Activated T-helper 1 cell treated with Interleukin-2 at 50 U/mL for 16 hours (primary cell): ENCODE measurements around the gene OPCML.

Experiments
- DNase-seq: peaks from one replicate; pipeline ENCODE4 v3.0.0-alpha.2; 2020; ENCODE audit warnings: low read depth

Gene OPCML

DNA sequence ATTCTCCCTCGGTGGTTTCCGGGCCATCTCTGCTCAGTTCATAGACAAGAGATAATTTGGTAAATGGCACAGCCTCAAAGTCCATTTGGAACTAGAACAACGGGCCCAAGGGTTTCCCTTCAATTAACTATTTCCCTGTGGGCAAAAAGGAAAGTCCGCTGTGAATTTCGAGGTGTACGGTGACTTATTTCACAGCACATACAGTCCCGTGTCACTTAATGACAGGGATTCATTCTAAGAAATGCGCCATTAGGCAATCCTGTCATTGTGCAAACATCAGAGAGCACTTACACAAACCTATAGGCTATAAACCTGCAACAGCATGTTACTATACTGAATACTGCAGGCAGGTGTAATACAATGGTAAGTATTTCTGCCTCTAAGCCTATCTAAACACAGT, 551.6 kb downstream of the OPCML start:
- DNase-seq, result no peak

DNA sequence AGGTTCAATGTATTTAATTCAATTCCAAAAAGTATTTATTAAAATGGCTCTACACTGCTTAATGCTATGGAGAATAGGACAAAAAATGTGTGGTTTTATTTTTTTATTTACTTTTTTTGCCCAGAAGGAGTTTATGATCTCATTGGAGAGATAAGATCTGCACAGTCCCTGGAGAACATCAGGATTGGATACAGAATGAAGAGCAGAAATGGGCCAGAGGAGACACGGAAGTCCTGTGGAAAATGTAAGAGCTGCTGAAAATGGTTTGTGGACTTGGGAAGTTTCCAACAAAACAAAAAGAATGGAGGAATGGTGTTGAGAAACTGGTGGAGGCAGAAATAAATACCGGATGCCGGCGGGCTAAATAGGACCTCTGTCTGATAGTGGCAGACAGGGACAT, 554.6 kb downstream of the OPCML start:
- no peak for DNase-seq

DNA sequence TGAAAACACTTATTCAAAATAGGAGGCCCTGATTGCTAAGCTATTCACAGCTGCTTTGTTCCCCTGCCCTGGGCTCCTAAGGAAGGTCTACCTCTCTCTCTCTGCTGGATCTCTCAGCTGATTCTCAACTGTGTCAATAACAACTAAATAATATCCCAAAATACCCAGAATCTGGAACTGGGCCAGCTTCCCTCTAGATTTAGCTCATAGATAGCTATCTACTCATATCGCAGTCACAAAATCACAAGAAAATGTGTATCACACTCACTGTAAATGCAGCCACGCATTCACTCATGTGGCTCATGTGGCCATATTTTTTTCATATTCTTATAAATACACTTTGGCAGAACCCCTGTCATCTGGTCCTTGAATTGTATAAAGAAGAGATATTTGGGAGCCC, 555.1 kb downstream of the OPCML start:
- no peak for DNase-seq

DNA sequence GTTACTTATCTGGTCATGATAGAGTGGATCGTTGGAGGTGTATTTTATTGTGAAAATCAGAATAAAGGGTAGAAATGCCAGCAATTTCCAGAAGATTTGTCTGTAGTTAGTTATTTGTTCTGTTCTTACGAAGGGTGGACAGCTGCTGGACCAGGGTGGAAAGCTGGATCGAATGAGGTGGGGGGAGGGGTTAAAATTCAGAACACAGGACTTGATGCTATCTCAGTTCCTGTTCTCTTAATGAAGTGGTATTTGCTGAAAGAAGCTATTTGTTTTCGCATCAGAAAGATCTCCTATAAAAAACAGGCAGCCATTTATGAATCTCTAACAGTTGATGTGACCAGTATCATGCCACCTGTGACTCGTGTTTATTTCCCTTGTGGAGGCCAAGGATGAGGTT, 556.2 kb downstream of the OPCML start:
- no peak for DNase-seq

DNA sequence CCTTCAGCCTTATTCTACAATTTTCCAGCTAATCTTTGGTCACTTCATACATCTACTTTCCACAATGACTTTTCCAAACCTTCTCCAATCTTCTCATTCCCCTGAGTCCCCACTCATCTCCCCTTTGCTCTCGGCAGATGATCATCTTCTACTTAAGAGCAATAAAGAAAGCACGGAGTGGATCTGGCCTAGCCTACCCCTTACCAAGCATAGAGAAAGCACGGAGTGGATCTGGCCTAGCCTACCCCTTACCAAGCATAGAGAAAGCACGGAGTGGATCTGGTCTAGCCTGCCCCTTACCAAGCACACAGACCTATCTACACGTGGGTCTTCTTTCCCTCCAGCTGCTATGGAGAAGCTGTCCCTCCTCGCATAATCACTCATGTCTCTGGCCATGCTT, 558.6 kb downstream of the OPCML start:
- no peak for DNase-seq

DNA sequence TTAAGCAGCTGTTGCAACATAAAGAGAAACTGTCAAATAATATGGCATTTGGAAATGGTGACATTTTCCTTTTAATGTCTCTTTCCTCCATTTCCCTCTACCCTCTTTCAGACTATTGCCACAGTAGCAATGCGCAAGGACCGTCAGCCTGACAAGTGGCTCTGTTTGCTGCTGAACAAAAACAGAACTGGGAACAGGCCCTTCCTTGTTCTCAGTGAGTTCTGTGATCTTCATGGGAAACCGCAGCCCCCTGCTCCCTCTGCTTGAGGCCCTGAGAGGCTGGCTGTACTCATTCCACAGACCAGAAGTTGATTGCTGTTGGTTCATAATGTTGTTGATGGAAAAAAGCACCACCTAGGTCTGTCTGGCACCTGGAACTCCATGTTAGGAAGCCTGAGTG, 559.7 kb downstream of the OPCML start:
- no peak for DNase-seq

DNA sequence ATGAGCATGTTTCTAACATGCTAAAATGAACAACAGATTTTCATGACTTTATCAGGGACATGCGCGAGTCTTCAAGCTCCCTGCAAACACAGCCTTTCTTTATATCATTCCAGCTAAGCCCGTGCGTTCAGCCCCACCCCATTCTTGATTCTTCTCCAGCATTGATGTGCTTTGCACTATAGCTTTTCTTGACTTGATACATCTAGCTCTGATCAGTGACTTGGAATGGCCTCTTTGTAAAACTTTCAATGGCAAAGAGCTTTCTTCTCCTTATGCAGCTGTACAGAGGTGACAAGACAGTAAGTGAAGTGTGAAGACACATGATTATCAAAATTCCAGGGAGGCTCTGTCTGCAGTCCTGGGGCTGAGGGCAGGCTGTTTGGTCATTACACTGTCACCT, 561.0 kb downstream of the OPCML start:
- no peak for DNase-seq

DNA sequence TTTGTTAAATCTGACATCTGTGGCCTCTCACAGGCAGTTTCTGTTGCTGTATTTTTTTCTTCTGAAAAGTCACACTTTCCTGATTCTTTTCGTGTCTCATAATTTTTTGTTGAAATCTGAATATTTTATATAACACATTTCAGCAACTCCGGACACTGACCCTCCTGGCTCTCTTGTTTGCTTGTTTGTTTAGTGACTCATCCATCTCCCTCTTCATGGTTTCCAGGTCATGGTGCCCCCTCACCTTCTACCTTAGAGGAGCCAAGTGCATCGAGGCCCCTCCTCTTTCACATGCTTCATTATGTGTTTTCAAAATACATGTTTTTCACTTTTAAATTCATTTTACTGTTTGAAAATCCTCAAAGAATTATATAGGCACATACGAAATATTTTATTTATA, 562.4 kb downstream of the OPCML start:
- no peak for DNase-seq

DNA sequence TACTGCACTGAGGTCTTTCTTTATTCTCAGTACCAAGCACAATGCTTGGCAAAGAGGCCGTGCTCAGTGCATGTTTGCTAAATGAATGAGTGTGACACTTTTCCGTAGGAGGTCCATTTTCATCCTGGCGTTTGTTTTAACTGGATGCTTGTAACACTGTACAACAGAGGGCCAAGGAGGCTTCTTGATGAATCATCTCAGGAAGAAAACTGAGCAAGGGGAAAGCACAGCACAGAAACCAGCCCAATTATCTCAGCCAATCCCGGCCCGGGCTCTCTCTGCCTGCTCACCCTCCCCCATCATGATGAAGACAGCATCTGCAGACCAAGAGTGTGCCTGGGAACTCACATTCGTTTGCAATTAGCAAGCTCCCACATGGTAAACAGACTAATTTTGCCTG, 570.3 kb downstream of the OPCML start:
- no peak for DNase-seq

DNA sequence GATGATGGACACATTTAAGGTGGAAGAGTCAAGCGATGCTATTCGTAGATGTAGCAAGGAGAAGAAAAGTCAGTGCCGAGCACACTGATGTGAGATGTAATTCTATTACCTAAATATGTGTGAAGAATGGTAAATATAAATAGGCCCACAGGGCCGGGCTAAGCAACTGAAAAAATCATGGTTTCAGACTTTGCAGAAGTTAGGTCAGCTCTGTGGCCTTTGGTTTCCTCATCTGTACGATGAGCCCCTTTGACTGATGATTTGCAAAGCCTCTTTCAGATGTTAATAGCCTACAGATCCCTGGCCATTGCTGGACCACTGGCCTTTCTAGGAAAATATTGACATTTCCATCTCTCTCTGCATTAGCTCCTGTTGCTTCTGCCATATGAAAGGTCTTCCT, 570.8 kb downstream of the OPCML start:
- no peak for DNase-seq

DNA sequence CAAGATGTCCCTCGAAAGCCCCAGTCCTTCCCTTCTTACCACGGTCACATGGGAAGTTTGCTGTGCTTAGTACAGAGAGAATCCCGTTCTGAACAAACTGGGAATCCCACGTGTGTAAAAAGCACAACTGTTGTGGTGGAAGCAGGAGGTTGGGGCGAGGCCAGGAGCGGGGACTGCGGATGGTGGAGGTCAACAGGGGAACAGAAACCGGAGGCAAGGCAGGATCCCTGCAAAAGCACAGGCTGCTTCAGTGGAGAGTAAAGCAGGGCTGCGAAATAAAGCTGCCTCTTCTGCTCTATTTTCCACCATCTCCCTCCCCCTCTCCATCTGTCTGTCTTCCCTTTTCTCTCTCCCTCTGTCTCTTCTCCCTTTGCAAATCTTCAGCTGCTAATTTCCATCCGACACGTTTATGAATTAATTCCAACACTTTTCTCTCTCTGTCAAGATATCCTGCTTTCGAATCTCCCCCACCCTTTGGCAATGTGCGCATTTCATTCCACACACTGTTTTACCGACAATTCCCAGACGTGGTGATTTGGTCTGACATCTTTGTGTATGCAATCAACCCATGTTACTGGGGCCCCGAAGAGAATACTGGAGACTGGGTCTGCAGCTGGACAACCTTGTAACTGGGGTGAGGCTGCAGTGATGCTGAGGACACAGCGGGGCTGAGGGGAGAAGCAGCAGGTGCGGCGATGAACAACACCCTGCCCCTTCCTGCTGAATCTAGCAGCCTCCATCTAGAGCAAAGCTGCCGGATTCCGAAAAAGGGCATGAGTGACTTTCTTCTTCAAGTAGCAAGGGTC, 571.8 kb downstream of the OPCML start:
- no peak for DNase-seq

DNA sequence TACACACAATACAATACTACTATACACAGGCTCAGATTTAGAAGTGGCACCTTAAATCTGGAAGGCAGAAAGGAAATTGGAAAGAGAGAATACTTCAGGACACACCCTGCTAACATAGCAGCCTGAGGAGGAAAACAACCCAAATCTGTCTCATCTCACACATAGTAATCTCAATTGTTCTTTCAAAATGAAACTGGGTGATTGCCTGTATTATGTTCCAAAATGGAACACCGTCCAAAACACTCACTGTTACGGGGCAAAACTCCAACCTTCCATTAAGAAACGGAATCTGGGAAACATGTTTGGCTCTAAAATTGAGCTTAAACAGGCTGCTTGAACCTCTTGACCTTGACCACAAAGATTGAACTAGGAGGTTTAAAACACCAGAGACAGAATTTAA, 572.6 kb downstream of the OPCML start:
- no peak for DNase-seq

DNA sequence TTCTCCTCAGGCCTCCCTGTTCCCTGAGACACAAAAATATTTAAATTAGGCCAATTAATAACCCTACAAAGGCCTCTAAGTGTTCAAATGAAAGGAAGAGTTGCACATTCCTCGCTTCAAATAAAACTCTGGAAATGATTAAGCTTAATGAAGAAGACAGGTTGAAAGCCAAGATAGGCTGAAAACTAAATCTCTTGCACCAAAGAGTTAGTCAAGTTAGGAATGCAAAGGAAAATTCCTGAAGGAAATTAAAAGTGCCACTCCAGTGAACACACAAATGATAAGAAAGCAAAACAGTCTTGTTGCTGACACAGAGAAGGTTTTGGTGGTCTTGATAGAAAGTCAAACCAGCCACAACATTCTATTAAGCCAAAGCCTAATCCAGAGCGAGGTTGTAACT, 574.4 kb downstream of the OPCML start:
- DNase-seq, result no peak

DNA sequence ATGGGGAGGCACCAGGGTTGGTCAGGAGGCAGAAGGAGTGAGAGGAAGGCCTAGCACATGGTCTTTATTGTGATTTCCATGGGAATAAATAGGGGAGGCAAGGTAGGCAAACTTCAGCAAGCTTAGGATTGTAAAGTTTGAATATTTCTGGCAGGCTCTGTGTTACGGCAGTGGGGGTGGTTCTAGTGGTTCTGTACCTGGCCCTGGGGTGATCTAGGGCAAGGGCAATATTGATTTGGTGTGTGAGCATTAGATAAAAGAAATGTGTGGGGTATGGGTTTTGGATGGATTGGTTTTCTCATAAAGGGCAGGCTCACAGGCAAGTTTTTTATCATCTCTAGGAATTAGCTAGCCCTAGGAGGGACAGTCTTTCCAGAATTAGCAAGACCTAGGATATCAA, 584.0 kb downstream of the OPCML start:
- no peak for DNase-seq

DNA sequence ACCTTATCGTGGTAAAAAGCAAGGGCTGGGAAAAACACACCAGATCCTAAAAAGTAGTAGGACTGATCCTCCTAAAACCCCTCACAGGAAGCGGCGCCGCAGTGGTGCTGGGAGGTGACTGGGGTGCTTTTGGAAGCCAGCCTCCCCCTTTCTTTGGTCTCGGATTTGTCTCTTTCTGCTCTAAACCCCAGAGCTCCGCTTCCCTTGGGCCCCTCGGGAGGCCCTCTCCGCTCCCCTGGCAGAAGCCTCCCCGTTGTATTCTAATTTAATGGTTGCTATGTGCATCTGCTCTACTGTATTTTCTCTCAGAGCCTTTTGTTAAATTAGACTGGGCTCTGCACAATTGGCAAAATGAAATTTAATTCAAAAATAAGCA, 587.7 kb downstream of the OPCML start:
- no peak for DNase-seq

DNA sequence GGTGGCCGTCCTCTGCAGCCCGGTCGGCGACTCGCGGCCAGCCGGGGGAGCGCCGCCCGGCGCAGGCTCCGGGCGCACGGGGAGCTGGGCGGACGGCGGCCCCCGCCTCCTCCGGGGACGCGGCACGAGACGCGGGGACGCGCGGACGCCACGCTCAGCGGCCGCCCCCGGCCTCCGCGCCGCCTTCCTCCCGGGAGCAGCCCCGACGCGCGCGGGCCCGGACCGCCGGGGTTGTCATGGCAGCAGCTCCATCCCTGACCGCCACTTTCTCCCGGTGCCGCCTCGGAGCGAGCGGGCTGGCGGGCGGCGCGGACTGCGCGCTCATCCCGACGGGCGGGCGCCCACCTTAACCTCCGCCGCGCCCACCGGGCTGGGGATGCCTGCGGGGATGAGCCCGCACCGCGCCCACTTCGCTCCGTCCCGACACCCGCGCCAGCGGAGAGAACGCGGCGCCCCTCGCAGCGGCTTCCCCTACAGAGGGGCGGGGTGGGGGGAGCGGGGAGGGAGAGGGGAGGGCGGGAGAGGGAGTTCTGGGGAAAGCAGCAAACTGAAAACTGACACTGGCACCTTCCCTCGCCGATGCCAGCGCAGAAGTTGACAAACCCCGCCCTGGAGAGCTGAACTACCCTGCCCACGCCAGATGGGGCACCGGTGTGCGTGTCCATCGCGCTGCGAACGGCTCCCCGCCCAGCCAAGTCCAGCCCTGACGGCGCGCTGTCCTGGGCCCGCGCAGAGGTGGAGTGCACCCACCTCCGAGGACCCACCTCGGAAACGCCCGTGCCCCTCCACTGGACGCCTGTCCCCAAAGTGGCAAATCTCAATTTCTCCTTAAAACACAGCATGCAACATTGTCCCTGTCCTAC, 588.4 kb downstream of the OPCML start:
- DNase-seq, result no peak

DNA sequence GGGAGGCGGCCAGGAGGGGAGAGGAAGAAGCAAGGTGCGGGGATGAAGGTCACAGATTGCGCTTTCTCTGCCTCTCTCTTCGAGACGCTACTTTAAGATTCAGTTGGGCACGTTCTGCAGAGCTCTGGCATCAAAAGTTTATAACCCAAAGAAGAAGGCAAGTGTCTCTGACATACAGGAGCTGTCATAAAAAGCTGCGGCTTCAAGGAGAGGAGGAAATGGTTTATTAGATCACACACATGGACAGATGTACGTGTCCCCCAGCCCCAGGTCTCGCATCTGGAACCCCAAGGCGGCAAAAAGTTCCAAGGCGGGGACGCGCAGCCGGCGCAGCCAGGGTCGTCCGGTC, 589.0 kb downstream of the OPCML start:
- DNase-seq, result no peak

DNA sequence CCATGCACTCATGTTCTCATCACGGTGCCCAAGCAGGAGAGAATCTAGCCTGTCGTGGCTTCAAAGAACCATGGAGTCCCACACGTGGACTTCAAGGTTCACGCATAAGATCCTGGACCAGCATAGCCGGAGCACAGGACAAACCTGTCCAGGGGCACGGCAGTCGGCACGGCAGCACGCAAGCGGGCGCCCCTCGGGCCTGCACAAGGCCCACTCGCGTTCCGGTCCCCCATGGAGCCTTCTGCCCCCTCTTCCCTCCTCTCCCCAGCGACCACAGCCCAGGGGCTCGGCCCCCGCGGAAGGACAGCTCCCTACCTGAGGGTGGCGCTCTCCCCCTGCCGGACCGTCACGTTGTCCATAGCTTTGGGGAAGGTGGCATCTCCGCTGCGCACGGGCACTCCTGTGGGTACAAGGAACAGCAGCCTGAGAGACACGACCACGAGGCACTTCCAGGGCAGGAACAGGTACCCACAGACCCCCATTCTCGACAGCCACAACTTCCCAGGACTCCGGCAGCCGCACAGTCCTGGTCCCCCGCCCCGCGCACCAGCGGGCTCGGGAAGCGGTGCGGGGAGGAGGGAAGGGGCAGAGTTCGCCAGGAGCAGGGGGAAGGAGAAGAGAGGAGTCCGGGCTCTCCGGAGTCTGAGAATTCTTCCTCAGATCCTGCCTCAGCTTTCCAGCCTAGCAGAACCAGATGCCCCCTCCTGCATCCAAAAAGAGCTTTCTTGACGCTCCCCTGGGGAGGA, 589.5 kb downstream of the OPCML start:
- no peak for DNase-seq

DNA sequence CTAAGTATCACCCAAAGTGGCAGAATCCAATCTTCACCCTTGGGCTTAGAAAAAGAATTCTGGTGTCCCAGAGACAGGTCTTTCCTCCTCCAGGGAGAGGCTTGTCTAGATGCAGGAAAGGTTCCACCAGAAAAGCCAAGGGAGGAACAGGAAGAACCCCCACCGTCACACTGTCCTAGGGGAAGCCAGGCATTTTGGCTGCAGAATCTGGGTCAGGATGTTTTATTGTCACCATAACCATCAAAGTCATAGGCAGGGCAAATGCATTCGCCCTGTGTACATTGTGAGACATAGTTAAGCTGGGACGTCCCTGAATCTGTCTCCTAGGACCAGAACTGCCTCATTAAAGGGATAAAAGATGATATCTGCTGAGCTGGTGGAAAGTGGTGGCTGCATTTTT, 590.5 kb downstream of the OPCML start:
- DNase-seq, result no peak

DNA sequence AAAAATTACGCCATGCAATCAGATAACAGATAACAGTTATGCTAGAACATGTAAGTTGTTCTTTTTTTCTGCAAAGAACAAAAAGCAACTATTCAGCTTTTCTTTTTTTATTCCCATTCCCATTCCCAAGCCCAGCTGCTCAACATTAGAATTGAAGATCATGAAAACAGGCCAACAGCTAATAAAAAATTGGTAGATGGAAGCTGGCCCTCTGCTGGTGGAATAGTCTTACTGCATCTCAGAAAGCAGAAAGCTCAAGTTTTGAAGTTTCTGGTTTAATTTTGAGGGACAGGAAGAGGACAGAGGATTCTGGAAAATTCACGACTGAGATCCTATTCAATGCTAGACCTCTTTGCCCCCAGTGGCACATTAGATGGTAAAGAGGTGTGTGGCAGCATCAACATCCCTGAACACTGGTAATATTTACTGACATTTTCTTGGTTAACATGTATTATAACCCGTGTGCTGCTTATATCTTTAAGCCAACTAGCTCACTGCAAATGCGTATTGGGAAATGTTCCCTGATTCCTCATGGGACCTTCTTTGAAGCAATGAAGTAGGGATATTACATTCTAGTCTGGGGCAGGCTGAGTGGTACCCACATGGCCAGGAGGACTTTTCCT, 591.2 kb downstream of the OPCML start:
- no peak for DNase-seq

DNA sequence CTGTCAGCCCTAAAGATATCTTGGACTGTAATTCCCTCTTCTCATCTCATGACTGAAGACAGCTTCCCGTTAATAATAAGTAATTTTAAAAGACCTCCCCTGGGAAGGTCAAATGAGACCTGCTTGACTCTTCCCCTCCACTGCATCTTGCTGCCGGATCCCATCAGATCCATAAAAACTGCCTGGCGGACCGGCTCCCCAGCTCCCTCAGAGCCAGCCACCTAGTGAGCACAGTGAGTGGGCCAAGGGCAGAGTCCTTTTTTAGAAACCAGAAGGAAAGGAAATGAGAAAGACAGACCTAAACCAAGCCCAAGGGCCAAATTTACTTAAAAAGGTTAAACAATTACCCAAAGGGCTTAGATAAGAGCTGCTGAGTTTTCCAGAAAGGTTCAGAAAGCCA, 595.3 kb downstream of the OPCML start:
- no peak for DNase-seq

DNA sequence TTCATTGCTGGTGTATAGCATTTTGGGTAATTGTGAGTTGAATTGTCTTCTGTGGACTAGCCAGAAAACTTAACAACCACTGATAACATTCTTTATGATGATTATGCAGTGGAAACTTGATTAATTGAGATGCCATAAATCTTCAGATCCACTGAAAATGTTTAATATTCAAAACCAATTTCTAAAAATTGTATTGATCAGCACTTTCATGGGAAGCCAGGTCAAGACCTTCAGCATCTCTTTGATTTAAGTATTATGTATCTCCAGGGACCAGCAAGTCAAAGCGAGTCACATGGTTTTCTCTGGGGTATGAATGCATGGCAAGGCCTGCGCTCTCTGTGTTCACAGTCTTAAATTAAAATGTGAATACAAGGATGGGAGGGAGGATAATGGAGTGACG, 596.9 kb downstream of the OPCML start:
- DNase-seq, result no peak

DNA sequence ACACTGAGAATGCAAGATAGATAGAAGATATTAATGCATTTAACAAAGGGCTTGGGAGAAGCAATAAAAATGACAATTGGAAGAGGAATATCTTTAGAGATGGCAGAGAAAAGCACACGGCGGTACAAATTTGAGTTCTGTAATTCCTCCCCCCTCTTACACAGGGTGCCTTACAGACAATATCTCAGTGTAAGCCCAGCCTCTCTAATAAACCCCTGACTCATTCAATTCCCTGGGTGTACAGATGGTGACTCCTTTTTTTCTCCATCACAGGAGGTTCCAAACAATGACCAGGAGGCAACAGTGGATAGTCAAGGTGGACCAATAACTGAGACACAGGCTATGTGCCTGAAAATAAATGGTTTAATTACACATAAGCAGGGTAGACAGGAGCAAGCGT, 598.6 kb downstream of the OPCML start:
- DNase-seq, result no peak
